SU-DHL-6 (cell line): ENCODE measurements around the gene MRPS27.

ENCODE experiments used
- H2AFZ ChIP-seq: fragments of 200-600 bp; sonication (generic); 2 replicates; pipeline ENCODE4 v1.6.1; 2014; ENCODE audit warnings: low read depth, mild to moderate bottlenecking, moderate library complexity, mixed read lengths, antibody characterized with exemption, low read length; ENCODE audit not compliant: severe bottlenecking
- H3F3A ChIP-seq: fragments of 200-600 bp; shearing (Covaris generic); 2 replicates; pipeline ENCODE4 v1.6.0; 2016; ENCODE audit warnings: antibody characterized with exemption, mild to moderate bottlenecking; ENCODE audit not compliant: insufficient read depth
- H3K27ac ChIP-seq: fragments of 200-600 bp; sonication (generic); 2 replicates; pipeline ENCODE4 v1.5.1; 2016; ENCODE audit warnings: low read depth, mild to moderate bottlenecking, low read length, moderate library complexity, mixed read lengths
- H3K27me3 ChIP-seq: fragments of 200-600 bp; sonication (generic), shearing (Covaris generic); 2 replicates; pipeline ENCODE4 v1.6.0; 2014; ENCODE audit warnings: mild to moderate bottlenecking, low read length
- H3K36me3 ChIP-seq: fragments of 200-600 bp; sonication (generic); 2 replicates; pipeline ENCODE4 v1.6.1; 2014; ENCODE audit warnings: mild to moderate bottlenecking, low read length, mixed read lengths
- H3K4me2 ChIP-seq: fragments of 300-600, 200-600 bp; shearing (Covaris generic), sonication (generic); 2 replicates; pipeline ENCODE4 v1.6.0; 2014; ENCODE audit warnings: low read length, low read depth, mild to moderate bottlenecking; ENCODE audit not compliant: poor library complexity, severe bottlenecking
- H3K4me3 ChIP-seq: fragments of 200-600 bp; sonication (generic); 2 replicates; pipeline ENCODE4 v1.5.1; 2014; ENCODE audit warnings: antibody characterized with exemption, low read length, mild to moderate bottlenecking, mixed read lengths; ENCODE audit not compliant: insufficient read depth, poor library complexity, severe bottlenecking
- H3K79me2 ChIP-seq: fragments of 200-600 bp; sonication (generic); 2 replicates; pipeline ENCODE4 v1.6.1; 2014; ENCODE audit warnings: mild to moderate bottlenecking, low read length, moderate library complexity; ENCODE audit not compliant: insufficient read depth
- H3K9ac ChIP-seq: fragments of 200-600 bp; sonication (generic); 2 replicates; pipeline ENCODE4 v1.7.0; 2014; ENCODE audit warnings: mild to moderate bottlenecking, low read length
- H3K9me2 ChIP-seq: fragments of 200-600 bp; sonication (generic); replicated peaks from 2 replicates; pipeline ENCODE4 v1.6.1; 2014; ENCODE audit warnings: low read length; ENCODE audit not compliant: insufficient read depth
- H3K9me3 ChIP-seq: fragments of 200-600 bp; sonication (generic); 2 replicates; pipeline ENCODE4 v1.6.1; 2014; ENCODE audit warnings: low read length, mixed read lengths; ENCODE audit not compliant: insufficient read depth
- H4K20me1 ChIP-seq: fragments of 200-600 bp; sonication (generic); 2 replicates; pipeline ENCODE4 v1.6.1; 2014; ENCODE audit warnings: low read depth, mild to moderate bottlenecking, antibody characterized with exemption, low read length, moderate library complexity, mixed read lengths
- CTCF ChIP-seq: fragments of 200-600 bp; sonication (generic); IDR thresholded peaks from one replicate; pipeline ENCODE4 v1.5.1; 2017; ENCODE audit warnings: antibody characterized with exemption, mild to moderate bottlenecking, low read length, moderate library complexity; ENCODE audit not compliant: insufficient read depth, poor library complexity, severe bottlenecking
- EZH2phosphoT487 ChIP-seq: fragments of 200-600 bp; sonication (generic), shearing (Covaris generic); conservative IDR thresholded peaks from 2 replicates; pipeline ENCODE4 v1.6.1; 2018; ENCODE audit warnings: mild to moderate bottlenecking, antibody characterized with exemption, low read length, moderate library complexity, mixed read lengths

Gene MRPS27

GRCh38 chr5:72252574-72253155 lies 67.4 kb downstream of the MRPS27 start:
- no peaks in the 10 kb centered on the region for H3F3A ChIP-seq
- no peak overlapping the region for H3K27ac ChIP-seq
- no peak overlapping the region for H2AFZ ChIP-seq
- H3K4me2 ChIP-seq = no peak overlapping the region
- H3K27me3 ChIP-seq = no peaks in the 10 kb centered on the region
- no peak overlapping the region for H3K9ac ChIP-seq
- H3K9me2 ChIP-seq = no peaks in the 10 kb centered on the region
- H3K4me3 ChIP-seq = no peak overlapping the region
- peaks cover 45% of the 10 kb centered on the region for H3K79me2 ChIP-seq
- no peaks in the 10 kb centered on the region for H3K9me3 ChIP-seq
- no peaks in the 10 kb centered on the region for H4K20me1 ChIP-seq
- TF ChIP-seq EZH2phosphoT487 = no peak
- no peak for TF ChIP-seq CTCF
- peaks cover 11% of the 10 kb centered on the region for H3K36me3 ChIP-seq

GRCh38 chr5:72252008-72252407 lies 68.0 kb downstream of the MRPS27 start:
- Histone ChIP-seq H3K9ac (no peak overlapping the region), H3K4me2 (no peak overlapping the region), H4K20me1 (no peaks in the 10 kb centered on the region), H3K4me3 (no peak overlapping the region), H3K27ac (no peak overlapping the region), H3K9me2 (no peaks in the 10 kb centered on the region), H3K79me2 (peaks cover 46% of the 10 kb centered on the region), H3K27me3 (no peaks in the 10 kb centered on the region), H2AFZ (no peak overlapping the region), H3F3A (no peaks in the 10 kb centered on the region), H3K36me3 (peaks cover 6% of the 10 kb centered on the region; the same call in 1 of the 2 replicates), H3K9me3 (no peaks in the 10 kb centered on the region)
- no peak for TF ChIP-seq CTCF
- TF ChIP-seq EZH2phosphoT487 = no peak

- H3F3A ChIP-seq = no peaks in the 10 kb centered on the region
- no peaks in the 10 kb centered on the region for H4K20me1 ChIP-seq
- no peak for TF ChIP-seq EZH2phosphoT487
- no peak for TF ChIP-seq CTCF
- peaks cover 44% of the 10 kb centered on the region for H3K79me2 ChIP-seq
- no peak overlapping the region for H3K4me3 ChIP-seq
- H3K9me2 ChIP-seq = no peaks in the 10 kb centered on the region
- no peaks in the 10 kb centered on the region for H3K27me3 ChIP-seq
- H2AFZ ChIP-seq = no peak overlapping the region
- peaks cover 6% of the 10 kb centered on the region; the same call in 1 of the 2 replicates for H3K36me3 ChIP-seq
- H3K4me2 ChIP-seq = no peak overlapping the region
- no peaks in the 10 kb centered on the region for H3K9me3 ChIP-seq
- H3K9ac ChIP-seq = no peak overlapping the region
- H3K27ac ChIP-seq = no peak overlapping the region
Measured at GRCh38 chr5:72251386-72251785, 68.7 kb downstream of the MRPS27 start.
